GM06990 (cell line): ENCODE data around the gene CAMSAP1.

ENCODE experiments used
- DNase-seq: peaks from one replicate; pipeline ENCODE4 v3.0.0-alpha.2; 2011; ENCODE audit not compliant: insufficient read length; ENCODE audit errors: extremely low read depth
- H3K27me3 ChIP-seq: replicated peaks from 2 replicates; pipeline ENCODE4 v1.6.0; 2011; ENCODE audit warnings: low read length; ENCODE audit not compliant: control insufficient read depth, insufficient read depth
- H3K36me3 ChIP-seq: 2 replicates; pipeline ENCODE4 v1.5.1; 2011; ENCODE audit warnings: low read length; ENCODE audit not compliant: control insufficient read depth, insufficient read depth
- H3K4me3 ChIP-seq: replicated peaks from 2 replicates; pipeline ENCODE4 v1.5.1; 2011; ENCODE audit warnings: low read depth, mild to moderate bottlenecking, control low read depth, low read length
- TF ChIP-seq, protein P1 (sequence below): IDR thresholded peaks from 2 replicates; pipeline ENCODE4 v1.5.1; 2011; ENCODE audit warnings: low read length, control low read depth, mild to moderate bottlenecking, inconsistent platforms; ENCODE audit not compliant: insufficient read depth, poor library complexity, severe bottlenecking

The CAMSAP1 gene

DNA sequence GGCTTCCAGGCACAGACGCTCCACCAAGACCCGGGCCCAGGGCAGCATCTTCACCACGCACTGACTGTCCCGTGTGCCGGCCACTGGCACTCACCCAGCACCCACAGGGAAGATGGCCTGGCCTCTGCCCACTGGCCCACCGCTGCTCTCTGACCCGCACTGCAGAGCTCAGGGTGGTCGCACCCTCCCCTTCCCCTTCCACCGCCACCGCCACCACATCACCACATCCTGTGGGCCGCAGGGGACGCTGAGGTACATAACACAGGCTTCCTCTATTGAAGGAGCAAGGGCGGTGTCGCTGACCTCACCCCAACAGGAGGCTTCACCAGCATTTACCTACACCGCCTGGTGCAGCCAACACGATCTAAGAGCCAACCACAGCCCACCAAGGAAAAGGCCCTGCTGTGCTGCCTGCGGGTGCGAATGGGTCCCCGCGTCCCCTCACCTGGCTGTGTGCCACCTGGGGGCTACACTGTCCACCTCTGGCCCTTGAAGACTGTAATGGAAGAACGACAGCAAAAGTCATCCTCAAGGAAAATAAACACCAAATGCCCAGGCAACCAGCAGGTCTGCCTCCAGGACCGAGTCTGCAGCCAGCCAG is 101.8 kb downstream of the CAMSAP1 start:
- no peaks in the 10 kb centered on the region; the same call in 1 of the 2 replicates for H3K36me3 ChIP-seq
- H3K4me3 ChIP-seq = no peak overlapping the region
- no peak for DNase-seq
- H3K27me3 ChIP-seq = no peaks in the 10 kb centered on the region
- TF ChIP-seq, protein P1, sequence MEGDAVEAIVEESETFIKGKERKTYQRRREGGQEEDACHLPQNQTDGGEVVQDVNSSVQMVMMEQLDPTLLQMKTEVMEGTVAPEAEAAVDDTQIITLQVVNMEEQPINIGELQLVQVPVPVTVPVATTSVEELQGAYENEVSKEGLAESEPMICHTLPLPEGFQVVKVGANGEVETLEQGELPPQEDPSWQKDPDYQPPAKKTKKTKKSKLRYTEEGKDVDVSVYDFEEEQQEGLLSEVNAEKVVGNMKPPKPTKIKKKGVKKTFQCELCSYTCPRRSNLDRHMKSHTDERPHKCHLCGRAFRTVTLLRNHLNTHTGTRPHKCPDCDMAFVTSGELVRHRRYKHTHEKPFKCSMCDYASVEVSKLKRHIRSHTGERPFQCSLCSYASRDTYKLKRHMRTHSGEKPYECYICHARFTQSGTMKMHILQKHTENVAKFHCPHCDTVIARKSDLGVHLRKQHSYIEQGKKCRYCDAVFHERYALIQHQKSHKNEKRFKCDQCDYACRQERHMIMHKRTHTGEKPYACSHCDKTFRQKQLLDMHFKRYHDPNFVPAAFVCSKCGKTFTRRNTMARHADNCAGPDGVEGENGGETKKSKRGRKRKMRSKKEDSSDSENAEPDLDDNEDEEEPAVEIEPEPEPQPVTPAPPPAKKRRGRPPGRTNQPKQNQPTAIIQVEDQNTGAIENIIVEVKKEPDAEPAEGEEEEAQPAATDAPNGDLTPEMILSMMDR = no peak

DNA sequence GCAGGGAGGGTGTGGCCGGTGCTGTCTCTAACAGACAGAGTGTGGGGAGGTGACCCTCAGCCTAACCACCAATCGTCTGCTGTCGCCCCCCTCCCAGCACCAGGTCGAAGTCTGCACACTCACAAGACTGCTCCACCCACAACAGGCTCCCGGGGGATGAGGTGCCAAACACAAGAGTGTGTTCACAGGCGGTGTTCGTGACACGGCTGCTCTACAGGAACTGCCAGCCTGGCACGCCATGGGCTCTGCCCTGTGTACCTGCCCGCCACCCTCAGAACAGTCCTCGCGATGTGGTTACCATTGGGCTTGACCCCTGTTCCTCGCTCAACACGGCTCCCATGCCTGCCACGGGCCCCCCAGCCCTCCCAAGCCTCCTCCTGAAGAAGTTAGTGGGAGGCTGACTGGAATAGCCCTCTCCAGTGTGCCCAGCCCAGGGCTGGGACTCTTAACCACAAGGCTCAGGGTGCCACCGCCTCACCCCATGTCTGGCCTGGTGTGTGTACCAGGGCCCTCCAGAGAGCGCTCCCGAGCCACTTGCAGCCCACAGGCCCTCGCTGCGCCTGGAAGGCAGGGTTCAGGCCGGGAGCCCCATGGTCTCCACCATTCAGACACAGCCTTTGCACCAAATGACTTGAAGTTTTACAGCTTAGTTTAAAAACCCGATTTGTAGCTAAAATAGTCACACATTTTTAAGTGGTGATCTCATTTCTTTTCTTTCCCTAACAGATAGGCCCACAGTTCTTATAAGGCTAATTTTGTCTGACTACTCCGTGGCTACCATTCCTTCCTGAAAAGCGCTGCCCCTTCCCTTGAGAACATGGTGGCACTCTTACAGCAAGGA is 102.5 kb downstream of the CAMSAP1 start:
- TF ChIP-seq, protein P1 = no peak
- no peak for DNase-seq
- H3K4me3 ChIP-seq = no peak overlapping the region
- no peaks in the 10 kb centered on the region for H3K36me3 ChIP-seq
- H3K27me3 ChIP-seq = no peaks in the 10 kb centered on the region

DNA sequence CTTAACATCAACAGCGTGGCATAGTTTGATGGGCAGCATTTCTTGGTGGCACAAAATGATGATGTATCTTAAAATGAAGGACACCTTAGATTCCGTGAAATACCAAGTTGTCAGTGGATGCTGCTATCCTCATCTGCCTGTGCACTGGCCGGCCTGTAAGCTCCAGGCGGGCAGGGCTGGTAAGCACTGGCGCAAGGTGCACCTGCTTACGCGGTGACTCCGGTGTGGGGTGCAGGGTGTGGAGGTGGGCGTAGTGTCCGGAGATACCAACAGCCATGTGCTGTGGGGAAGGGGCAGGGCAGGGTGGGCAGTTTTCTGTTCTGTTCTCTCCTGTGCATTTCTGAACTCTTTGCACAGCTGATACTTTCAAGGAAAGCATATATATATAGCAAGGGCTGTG is 103.9 kb downstream of the CAMSAP1 start:
- DNase-seq = no peak
- no peak overlapping the region for H3K4me3 ChIP-seq
- TF ChIP-seq, protein P1 = no peak
- H3K36me3 ChIP-seq = no peaks in the 10 kb centered on the region
- no peaks in the 10 kb centered on the region for H3K27me3 ChIP-seq

DNA sequence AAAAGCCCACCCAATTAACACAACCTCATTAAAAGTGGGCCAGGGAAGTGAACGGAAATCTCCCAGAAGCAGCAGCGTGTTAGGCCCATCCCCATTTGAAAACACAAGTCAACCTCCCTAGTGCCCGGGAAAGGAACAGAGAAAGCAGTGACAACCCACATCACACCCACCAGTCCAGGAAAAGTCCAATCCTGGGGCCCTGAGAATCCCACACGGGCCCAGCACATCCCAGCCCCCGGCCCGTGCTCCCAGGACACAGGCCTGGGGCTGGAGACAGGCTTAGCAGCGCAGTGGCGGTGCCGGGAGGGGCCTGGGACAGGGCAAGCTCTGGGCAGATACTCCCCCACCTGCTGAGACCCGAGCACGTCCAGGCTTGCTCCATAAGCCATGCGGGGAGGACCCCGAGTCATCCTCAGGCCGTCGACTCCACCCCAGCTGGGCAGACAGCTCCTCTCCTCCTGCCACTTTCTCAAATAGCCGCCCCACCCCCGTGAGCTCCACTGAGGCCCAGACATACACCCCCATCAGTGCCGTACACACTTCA is 104.4 kb downstream of the CAMSAP1 start:
- TF ChIP-seq, protein P1 = no peak
- H3K36me3 ChIP-seq = no peaks in the 10 kb centered on the region
- DNase-seq = no peak

DNA sequence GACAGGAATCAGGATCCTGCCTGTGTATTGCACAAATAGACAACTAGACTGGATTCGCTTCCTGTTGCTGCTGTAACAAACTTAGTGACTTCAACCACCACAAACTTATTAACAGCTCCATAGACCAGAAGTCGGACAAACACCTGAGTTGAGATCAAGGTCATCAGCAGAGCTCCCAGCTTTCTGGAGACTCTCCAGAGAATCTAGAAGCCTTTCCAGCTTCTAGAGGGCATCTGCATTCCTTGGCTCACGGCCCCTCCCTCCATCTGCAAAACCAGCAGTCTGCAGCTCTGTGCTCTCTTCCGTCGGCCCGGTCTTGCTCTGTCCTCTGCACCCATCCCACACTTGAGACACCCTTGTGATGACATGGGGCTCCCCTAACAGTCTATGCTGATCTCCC is 106.3 kb downstream of the CAMSAP1 start:
- H3K36me3 ChIP-seq = no peaks in the 10 kb centered on the region
- no peak for DNase-seq
- no peak overlapping the region for H3K4me3 ChIP-seq
- no peaks in the 10 kb centered on the region for H3K27me3 ChIP-seq
- TF ChIP-seq, protein P1 = no peak

More for the DNA sequence above, 104.4 kb downstream of the CAMSAP1 start:
- Histone ChIP-seq H3K27me3 (no peaks in the 10 kb centered on the region), H3K4me3 (no peak overlapping the region)
